ENCODE results near the gene ADH1B. TPM values are rescaled to one million over a fixed set of nuclear protein-coding genes. Genes with fewer than 3 reads are reported as not detected.

ADH1B gene
- total RNA-seq, 2 experiments from 2014 or later = not detected

- H3K27ac ChIP-seq (ENCODE audit: low read depth in 1 of 2, low read length in 2 of 2) = no peak overlapping the region
- Mint-ChIP-seq H3K27ac (no peak overlapping the region), H3K4me3 (no peak overlapping the region), H3K4me1 (ENCODE audit: low read depth) (no peaks in the 10 kb centered on the region), H3K36me3 (ENCODE audit: low read depth) (no peaks in the 10 kb centered on the region), H3K27me3 (peaks cover 24% of the 10 kb centered on the region), H3K9me3 (no peaks in the 10 kb centered on the region)
- H3K36me3 ChIP-seq (ENCODE audit: insufficient read depth, low read length) = no peaks in the 10 kb centered on the region
- DNase-seq (no peak), ATAC-seq (ENCODE audit: poor library complexity) (no peak)
- no peak for TF ChIP-seq CTCF (IDR thresholded peaks at IDR 0.05)
- CTCF ChIA-PET = no interaction called here
- intact Hi-C loops (cut with DNase I, micrococcal nuclease) = no loop called here
- POLR2A ChIA-PET = no interaction called here
- H3K4me3 ChIP-seq (ENCODE audit: low read length) = no peak overlapping the region
- no peaks in the 10 kb centered on the region for H3K4me1 ChIP-seq (ENCODE audit: insufficient read depth, low read length)
- H3K9me3 ChIP-seq (ENCODE audit: control insufficient read depth in 1 of 2, insufficient read depth in 1 of 2, low read length in 2 of 2) = no peaks in the 10 kb centered on the region
- H3K27me3 ChIP-seq (ENCODE audit: control insufficient read depth in 1 of 2, insufficient read depth in 2 of 2, low read length in 2 of 2) = peaks cover 0 to 3% of the 10 kb centered on the region in 2 experiments
Observed at GRCh38 chr4:99317354-99317753, 3.8 kb downstream of the ADH1B start.

GRCh38 chr4:99315839-99316238, 5.4 kb downstream of the ADH1B start:
- no peak for TF ChIP-seq CTCF (IDR thresholded peaks at IDR 0.05)
- Mint-ChIP-seq H3K27me3 (peaks cover 28% of the 10 kb centered on the region), H3K27ac (no peak overlapping the region), H3K4me3 (no peak overlapping the region), H3K9me3 (no peaks in the 10 kb centered on the region), H3K4me1 (ENCODE audit: low read depth) (no peaks in the 10 kb centered on the region), H3K36me3 (ENCODE audit: low read depth) (no peaks in the 10 kb centered on the region)
- ATAC-seq (ENCODE audit: poor library complexity) = no peak
- ChIA-PET POLR2A (interaction anchor here (0.7 kb wide), 1 partner anchor 1473 kb away, joined by 3 read pairs; no protein-coding TSS in a partner anchor), CTCF (no interaction called here)
- Histone ChIP-seq H3K27ac (ENCODE audit: low read depth in 1 of 2, low read length in 2 of 2) (no peak overlapping the region), H3K27me3 (ENCODE audit: control insufficient read depth in 1 of 2, insufficient read depth in 2 of 2, low read length in 2 of 2) (peaks cover 0 to 7% of the 10 kb centered on the region in 2 experiments), H3K9me3 (ENCODE audit: control insufficient read depth in 1 of 2, insufficient read depth in 1 of 2, low read length in 2 of 2) (no peaks in the 10 kb centered on the region), H3K4me3 (ENCODE audit: low read length) (no peak overlapping the region), H3K36me3 (ENCODE audit: insufficient read depth, low read length) (no peaks in the 10 kb centered on the region), H3K4me1 (ENCODE audit: insufficient read depth, low read length) (no peaks in the 10 kb centered on the region)
- intact Hi-C loops (cut with DNase I, micrococcal nuclease) = no loop called here
- no peak for DNase-seq

GRCh38 chr4:99314211-99314610, 7.0 kb downstream of the ADH1B start:
- CTCF ChIA-PET = no interaction called here
- Mint-ChIP-seq H3K4me3 (no peak overlapping the region), H3K4me1 (ENCODE audit: low read depth) (no peaks in the 10 kb centered on the region), H3K27ac (no peak overlapping the region), H3K9me3 (no peaks in the 10 kb centered on the region), H3K36me3 (ENCODE audit: low read depth) (no peaks in the 10 kb centered on the region), H3K27me3 (peaks cover 27% of the 10 kb centered on the region)
- Histone ChIP-seq H3K27ac (ENCODE audit: low read depth in 1 of 2, low read length in 2 of 2) (no peak overlapping the region), H3K4me1 (ENCODE audit: insufficient read depth, low read length) (no peaks in the 10 kb centered on the region), H3K36me3 (ENCODE audit: insufficient read depth, low read length) (no peaks in the 10 kb centered on the region), H3K9me3 (ENCODE audit: control insufficient read depth in 1 of 2, insufficient read depth in 1 of 2, low read length in 2 of 2) (no peaks in the 10 kb centered on the region), H3K27me3 (ENCODE audit: control insufficient read depth in 1 of 2, insufficient read depth in 2 of 2, low read length in 2 of 2) (peaks cover 0 to 7% of the 10 kb centered on the region in 2 experiments), H3K4me3 (ENCODE audit: low read length) (no peak overlapping the region)
- no peak for ATAC-seq (ENCODE audit: poor library complexity)
- TF ChIP-seq CTCF (IDR thresholded peaks at IDR 0.05) = no peak
- DNase-seq = no peak
- intact Hi-C loops (cut with DNase I, micrococcal nuclease) = no loop called here
- POLR2A ChIA-PET = no interaction called here

Measured in CD4-positive, alpha-beta T cell (primary cell).